Neural crest cell (in vitro differentiated cells): ENCODE measurements around the gene POLR2M. TPM values are rescaled to one million over a fixed set of nuclear protein-coding genes. Genes with fewer than 3 reads are reported as not detected.
A peak's percentile ranks its signal among the peaks of the same experiment; 100 is the strongest.

Experiments used
- DNase-seq: peaks from one replicate; pipeline ENCODE4 v3.0.0; 2021; ENCODE audit warnings: low read depth, mixed read lengths, low spot score
- H3K27ac Mint-ChIP-seq: one replicate; pipeline ENCODE4 v1.8.0; 2021; ENCODE audit warnings: mild to moderate bottlenecking, mixed read lengths; ENCODE audit not compliant: unreplicated experiment
- H3K27me3 Mint-ChIP-seq: 2 replicates; pipeline ENCODE4 v1.8.0; 2021; ENCODE audit warnings: low read depth, mild to moderate bottlenecking, mixed read lengths
- H3K36me3 Mint-ChIP-seq: 2 replicates; pipeline ENCODE4 v1.8.0; 2021; ENCODE audit warnings: low read depth, mild to moderate bottlenecking, mixed read lengths
- H3K4me1 Mint-ChIP-seq: 2 replicates; pipeline ENCODE4 v1.8.0; 2021; ENCODE audit warnings: mixed read lengths
- H3K4me3 Mint-ChIP-seq: one replicate; pipeline ENCODE4 v1.8.0; 2021; ENCODE audit warnings: mild to moderate bottlenecking, mixed read lengths
- H3K9me3 Mint-ChIP-seq: 2 replicates; pipeline ENCODE4 v1.8.0; 2021; ENCODE audit warnings: mixed read lengths
- total RNA-seq: library from RNA; stranded (reverse); gene quantifications from 2 replicates; pipeline ENCODE4 v1.2.1, GENCODE V29; 2021
- TF ChIP-seq, protein P1 (sequence below): fragments of 200-600 bp; sonication (generic); conservative IDR thresholded peaks from 2 replicates; pipeline ENCODE4 v1.5.0; 2021; ENCODE audit warnings: antibody characterized with exemption, mild to moderate bottlenecking

The POLR2M gene
- total RNA-seq, 1 donor from 2014 or later, result 73.6 TPM

DNA sequence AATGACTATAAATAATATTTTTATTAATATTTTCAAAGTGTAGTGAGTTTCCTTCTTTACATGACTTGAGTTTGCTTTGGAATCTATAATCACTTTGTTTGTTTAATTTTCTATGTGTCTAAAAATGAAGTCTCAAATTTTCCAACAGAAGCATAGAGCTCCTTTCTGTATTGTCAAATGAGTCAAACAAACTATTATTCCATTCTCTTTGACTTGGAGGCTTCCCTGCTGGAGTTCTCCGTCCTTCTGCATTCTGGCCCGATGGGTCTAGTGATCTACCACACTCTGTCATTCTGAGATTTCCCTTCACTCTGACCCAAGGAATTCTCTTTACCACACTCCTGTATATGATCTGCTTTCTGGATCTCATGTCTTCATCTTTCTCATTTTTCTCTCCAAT, 30.1 kb downstream of the POLR2M start:
- no peak overlapping the region for H3K4me3 Mint-ChIP-seq
- peaks cover 4% of the 10 kb centered on the region for H3K4me1 Mint-ChIP-seq
- no peak for DNase-seq
- H3K27ac Mint-ChIP-seq, result peak overlapping the region; percentile 1
- H3K9me3 Mint-ChIP-seq, result peaks cover 3% of the 10 kb centered on the region
- no peaks in the 10 kb centered on the region for H3K27me3 Mint-ChIP-seq
- TF ChIP-seq, protein P1, sequence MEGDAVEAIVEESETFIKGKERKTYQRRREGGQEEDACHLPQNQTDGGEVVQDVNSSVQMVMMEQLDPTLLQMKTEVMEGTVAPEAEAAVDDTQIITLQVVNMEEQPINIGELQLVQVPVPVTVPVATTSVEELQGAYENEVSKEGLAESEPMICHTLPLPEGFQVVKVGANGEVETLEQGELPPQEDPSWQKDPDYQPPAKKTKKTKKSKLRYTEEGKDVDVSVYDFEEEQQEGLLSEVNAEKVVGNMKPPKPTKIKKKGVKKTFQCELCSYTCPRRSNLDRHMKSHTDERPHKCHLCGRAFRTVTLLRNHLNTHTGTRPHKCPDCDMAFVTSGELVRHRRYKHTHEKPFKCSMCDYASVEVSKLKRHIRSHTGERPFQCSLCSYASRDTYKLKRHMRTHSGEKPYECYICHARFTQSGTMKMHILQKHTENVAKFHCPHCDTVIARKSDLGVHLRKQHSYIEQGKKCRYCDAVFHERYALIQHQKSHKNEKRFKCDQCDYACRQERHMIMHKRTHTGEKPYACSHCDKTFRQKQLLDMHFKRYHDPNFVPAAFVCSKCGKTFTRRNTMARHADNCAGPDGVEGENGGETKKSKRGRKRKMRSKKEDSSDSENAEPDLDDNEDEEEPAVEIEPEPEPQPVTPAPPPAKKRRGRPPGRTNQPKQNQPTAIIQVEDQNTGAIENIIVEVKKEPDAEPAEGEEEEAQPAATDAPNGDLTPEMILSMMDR, result no peak
- H3K36me3 Mint-ChIP-seq, result peaks cover 6% of the 10 kb centered on the region

DNA sequence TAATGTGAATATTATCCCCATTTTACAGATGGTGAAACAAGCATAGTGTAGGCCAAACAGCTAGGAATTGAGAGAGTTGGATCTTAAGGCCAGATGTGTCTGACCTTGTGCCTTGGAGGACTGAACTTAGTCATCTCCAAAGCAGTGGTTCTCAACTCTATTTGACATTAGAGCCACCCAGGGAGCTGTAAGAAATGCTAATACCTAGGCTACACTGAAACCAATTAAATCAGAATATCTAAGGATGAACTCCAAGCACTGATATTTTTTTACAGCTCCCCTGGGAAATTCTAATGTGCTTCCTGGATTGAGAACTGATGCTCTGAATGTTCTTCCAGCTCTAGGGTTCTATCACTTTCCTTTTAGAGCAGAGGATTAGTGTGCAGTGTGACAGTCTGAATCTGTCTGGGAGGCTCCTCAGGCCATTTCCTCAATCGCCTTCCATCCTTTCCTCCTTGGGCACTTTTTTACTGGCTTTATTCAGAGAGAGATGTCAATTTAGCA, 32.3 kb downstream of the POLR2M start:
- Mint-ChIP-seq H3K9me3 (peaks cover 3% of the 10 kb centered on the region), H3K27me3 (no peaks in the 10 kb centered on the region), H3K36me3 (peaks cover 6% of the 10 kb centered on the region), H3K4me1 (peaks cover 14% of the 10 kb centered on the region), H3K27ac (no peak overlapping the region), H3K4me3 (no peak overlapping the region)
- TF ChIP-seq, protein P1, result no peak
- no peak for DNase-seq

DNA sequence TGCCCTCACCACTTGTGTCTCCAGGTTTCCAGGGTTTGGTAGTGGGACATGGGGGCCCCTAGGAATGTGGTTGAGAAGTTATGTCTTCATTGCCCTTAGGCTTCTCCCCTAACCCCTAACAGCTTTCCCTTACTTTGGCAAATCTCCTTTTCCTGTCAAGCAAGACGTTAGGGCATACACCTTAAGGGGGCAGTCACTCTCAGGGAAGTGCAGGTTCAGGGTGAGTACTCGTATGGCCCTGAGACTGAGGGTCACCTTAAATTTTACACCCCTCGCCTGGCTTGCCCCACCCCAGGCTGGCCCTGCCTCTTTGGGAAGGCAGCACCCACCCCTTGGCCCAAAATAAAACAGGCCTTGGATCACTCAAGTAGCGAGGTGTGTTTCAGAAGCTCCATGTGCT, 33.5 kb downstream of the POLR2M start:
- TF ChIP-seq, protein P1, result no peak
- Mint-ChIP-seq H3K9me3 (peaks cover 3% of the 10 kb centered on the region), H3K4me1 (peaks cover 14% of the 10 kb centered on the region), H3K27ac (no peak overlapping the region), H3K27me3 (no peaks in the 10 kb centered on the region), H3K4me3 (no peak overlapping the region), H3K36me3 (peaks cover 6% of the 10 kb centered on the region)
- no peak for DNase-seq

DNA sequence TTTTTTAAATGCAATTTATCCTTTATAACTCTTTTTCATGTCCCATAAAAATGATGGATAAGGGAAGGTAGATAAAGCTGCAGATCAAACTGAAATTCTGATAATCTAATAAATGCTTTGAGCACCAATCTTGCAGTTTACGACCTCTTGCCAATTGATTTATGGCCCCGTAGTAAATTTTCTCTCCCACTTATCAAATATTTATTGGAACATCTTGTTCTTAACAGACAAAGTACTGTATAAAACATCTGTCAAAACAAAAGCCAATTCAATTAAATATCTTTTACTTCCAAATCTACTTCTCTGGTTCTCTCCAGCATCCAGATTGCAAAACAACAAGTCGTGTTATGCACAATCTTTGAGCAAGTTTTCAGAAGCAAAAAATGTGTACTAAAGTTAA, 34.6 kb downstream of the POLR2M start:
- no peak overlapping the region for H3K4me3 Mint-ChIP-seq
- no peak for DNase-seq
- no peaks in the 10 kb centered on the region for H3K27me3 Mint-ChIP-seq
- peaks cover 21% of the 10 kb centered on the region for H3K4me1 Mint-ChIP-seq
- H3K9me3 Mint-ChIP-seq, result peaks cover 4% of the 10 kb centered on the region
- peaks cover 6% of the 10 kb centered on the region for H3K36me3 Mint-ChIP-seq
- H3K27ac Mint-ChIP-seq, result no peak overlapping the region
- TF ChIP-seq, protein P1, result no peak

DNA sequence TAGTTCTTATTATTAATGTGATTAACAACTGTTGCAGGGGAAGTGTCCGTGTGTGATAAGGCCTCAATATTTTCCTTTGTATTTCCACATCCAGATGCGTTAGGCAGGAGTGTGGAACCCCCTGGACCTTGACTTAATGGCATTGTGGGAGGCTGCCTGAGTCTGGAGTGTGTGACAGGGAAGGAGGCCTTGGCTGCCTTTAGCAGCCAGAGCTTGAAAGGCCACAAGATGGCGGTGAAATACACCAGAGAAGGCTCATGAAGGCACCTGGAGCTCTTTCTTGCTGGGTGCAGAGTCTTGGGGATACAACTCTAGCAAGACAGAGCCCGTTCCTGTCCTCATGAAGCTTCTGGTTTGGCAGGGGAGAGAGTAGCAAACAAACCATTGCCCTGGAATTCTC, 36.9 kb downstream of the POLR2M start:
- Mint-ChIP-seq H3K27me3 (no peaks in the 10 kb centered on the region), H3K9me3 (peaks cover 4% of the 10 kb centered on the region), H3K4me1 (peaks cover 33% of the 10 kb centered on the region), H3K27ac (no peak overlapping the region), H3K4me3 (no peak overlapping the region), H3K36me3 (no peaks in the 10 kb centered on the region)
- no peak for DNase-seq
- TF ChIP-seq, protein P1, result no peak
